ENCODE measurements around the gene RNF149.

Gene RNF149

DNA sequence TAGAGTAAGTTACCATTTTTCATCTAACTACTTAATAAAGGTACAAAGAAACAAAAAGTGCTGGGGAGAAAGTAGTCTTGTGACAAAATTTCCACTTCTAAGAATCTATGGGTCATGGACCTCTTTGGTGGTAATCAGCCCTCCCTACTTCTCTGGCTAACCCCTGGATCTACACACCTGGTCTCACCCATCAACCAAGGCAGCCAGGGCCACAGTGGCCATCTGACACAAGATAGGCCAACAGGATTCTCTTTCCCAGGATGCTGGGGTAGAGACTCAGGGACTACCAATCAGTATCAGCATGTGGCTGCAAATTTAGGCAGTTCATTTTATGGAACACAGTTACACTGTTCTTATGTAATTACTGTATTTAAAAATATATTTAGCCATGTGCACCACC is 17.8 kb downstream of the RNF149 start:
- H3K36me3 ChIP-seq (ENCODE audit: insufficient read depth) = 0 out of 2 replicates have a peak, but pooled peaks cover 7% of the 10 kb centered on the region
- TF ChIP-seq, protein P1, sequence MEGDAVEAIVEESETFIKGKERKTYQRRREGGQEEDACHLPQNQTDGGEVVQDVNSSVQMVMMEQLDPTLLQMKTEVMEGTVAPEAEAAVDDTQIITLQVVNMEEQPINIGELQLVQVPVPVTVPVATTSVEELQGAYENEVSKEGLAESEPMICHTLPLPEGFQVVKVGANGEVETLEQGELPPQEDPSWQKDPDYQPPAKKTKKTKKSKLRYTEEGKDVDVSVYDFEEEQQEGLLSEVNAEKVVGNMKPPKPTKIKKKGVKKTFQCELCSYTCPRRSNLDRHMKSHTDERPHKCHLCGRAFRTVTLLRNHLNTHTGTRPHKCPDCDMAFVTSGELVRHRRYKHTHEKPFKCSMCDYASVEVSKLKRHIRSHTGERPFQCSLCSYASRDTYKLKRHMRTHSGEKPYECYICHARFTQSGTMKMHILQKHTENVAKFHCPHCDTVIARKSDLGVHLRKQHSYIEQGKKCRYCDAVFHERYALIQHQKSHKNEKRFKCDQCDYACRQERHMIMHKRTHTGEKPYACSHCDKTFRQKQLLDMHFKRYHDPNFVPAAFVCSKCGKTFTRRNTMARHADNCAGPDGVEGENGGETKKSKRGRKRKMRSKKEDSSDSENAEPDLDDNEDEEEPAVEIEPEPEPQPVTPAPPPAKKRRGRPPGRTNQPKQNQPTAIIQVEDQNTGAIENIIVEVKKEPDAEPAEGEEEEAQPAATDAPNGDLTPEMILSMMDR (conservative IDR thresholded peaks at IDR 0.05; ENCODE audit: low read depth, low read length) = no peak
- H4K20me1 ChIP-seq (ENCODE audit: insufficient read depth) = no peaks in the 10 kb centered on the region

DNA sequence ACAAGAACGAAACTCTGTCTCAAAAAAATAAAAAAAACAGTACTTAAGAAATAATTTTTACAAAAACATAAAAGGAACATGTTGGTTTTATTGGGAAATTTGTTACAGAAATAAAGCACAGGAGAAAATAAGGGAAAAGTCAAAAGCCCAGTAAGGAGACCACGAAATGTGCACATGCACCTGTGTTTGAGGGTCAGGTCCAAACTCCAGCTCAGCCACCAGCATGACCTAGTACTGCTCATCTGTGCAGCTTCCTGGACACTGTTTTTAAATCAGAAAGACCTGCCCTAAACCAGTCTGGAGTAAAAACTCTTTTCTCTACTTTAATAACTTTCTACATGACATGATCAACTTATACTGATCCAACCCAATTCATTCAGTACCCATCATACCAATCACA is 21.2 kb downstream of the RNF149 start:
- Histone ChIP-seq H3K4me3 (IDR thresholded peaks at IDR 0.05; ENCODE audit: insufficient read depth, low read depth, low read length) (no peak overlapping the region), H3K4me1 (ENCODE audit: low read depth, poor library complexity, severe bottlenecking) (no peaks in the 10 kb centered on the region), H3K27ac (no peak overlapping the region), H3K79me2 (ENCODE audit: insufficient read depth, low read depth) (no peaks in the 10 kb centered on the region), H2AFZ (ENCODE audit: low read depth) (no peak overlapping the region), H4K20me1 (ENCODE audit: insufficient read depth) (no peaks in the 10 kb centered on the region), H3K9ac (no peak overlapping the region), H3K36me3 (ENCODE audit: insufficient read depth) (0 out of 2 replicates have a peak, but pooled peaks cover 7% of the 10 kb centered on the region), H3K27me3 (ENCODE audit: insufficient read depth, low read depth) (no peaks in the 10 kb centered on the region), H3K4me2 (no peak overlapping the region)
- TF ChIP-seq, protein P1 (conservative IDR thresholded peaks at IDR 0.05; ENCODE audit: low read depth, low read length) = no peak

More for the DNA sequence above, 17.8 kb downstream of the RNF149 start:
- Histone ChIP-seq H3K79me2 (ENCODE audit: insufficient read depth, low read depth) (peaks cover 2% of the 10 kb centered on the region; the same call in 1 of the 2 replicates), H3K4me1 (ENCODE audit: low read depth, poor library complexity, severe bottlenecking) (no peaks in the 10 kb centered on the region), H3K27me3 (ENCODE audit: insufficient read depth, low read depth) (no peaks in the 10 kb centered on the region), H3K4me2 (no peak overlapping the region), H3K9ac (no peak overlapping the region), H3K27ac (no peak overlapping the region), H3K4me3 (IDR thresholded peaks at IDR 0.05; ENCODE audit: insufficient read depth, low read depth, low read length) (no peak overlapping the region), H2AFZ (ENCODE audit: low read depth) (no peak overlapping the region)

DNA sequence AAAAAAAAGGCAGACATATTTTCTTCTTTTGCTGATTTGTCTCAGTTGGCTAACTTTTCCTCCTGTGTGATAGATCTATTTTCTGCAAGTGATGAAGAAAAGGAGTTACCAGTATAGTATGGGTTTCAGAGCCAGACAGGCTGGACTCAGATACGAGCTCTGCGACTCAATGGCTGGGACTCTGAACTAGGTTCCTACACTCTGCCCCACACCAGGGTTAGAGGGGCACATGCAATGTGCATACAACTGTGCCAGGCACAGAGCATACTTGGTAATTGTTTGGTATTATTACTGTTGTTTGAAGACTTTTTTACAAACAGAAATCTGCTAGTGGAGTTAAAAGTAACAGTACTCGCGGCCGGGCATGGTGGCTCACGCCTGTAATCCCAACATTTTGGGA is 21.8 kb downstream of the RNF149 start:
- Histone ChIP-seq H3K27me3 (ENCODE audit: insufficient read depth, low read depth) (no peaks in the 10 kb centered on the region), H3K4me2 (no peak overlapping the region), H3K27ac (no peak overlapping the region), H3K9ac (no peak overlapping the region), H3K79me2 (ENCODE audit: insufficient read depth, low read depth) (no peaks in the 10 kb centered on the region), H3K4me3 (IDR thresholded peaks at IDR 0.05; ENCODE audit: insufficient read depth, low read depth, low read length) (no peak overlapping the region), H3K36me3 (ENCODE audit: insufficient read depth) (0 out of 2 replicates have a peak, but pooled peaks cover 7% of the 10 kb centered on the region), H2AFZ (ENCODE audit: low read depth) (no peak overlapping the region), H3K4me1 (ENCODE audit: low read depth, poor library complexity, severe bottlenecking) (no peaks in the 10 kb centered on the region), H4K20me1 (ENCODE audit: insufficient read depth) (no peaks in the 10 kb centered on the region)
- TF ChIP-seq, protein P1 (conservative IDR thresholded peaks at IDR 0.05; ENCODE audit: low read depth, low read length) = no peak

DNA sequence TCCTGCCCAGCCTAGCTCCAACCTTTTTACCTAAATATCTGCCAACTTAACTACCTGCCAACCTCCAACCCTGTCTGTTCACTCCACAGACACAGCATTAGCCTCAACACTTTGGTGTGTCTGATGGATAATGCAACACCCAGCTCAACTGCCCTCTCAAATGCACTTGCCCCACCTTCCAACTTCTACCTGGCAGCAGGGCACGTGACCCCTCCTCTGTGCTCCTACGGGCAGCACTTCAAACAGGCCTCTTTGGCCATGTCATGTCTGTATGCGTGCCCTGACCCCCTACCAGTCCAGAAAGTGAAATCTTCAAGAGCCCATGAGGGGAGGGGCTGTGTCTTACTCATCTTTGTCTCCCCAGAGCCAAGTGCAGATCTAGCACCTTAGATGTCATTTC is 25.5 kb downstream of the RNF149 start:
- H3K27ac ChIP-seq = no peak overlapping the region
- no peak overlapping the region for H3K4me2 ChIP-seq
- H3K9ac ChIP-seq = no peak overlapping the region
- no peak overlapping the region for H3K4me3 ChIP-seq (IDR thresholded peaks at IDR 0.05; ENCODE audit: insufficient read depth, low read depth, low read length)
- no peaks in the 10 kb centered on the region for H3K4me1 ChIP-seq (ENCODE audit: low read depth, poor library complexity, severe bottlenecking)
- no peaks in the 10 kb centered on the region for H3K27me3 ChIP-seq (ENCODE audit: insufficient read depth, low read depth)
- no peak overlapping the region for H2AFZ ChIP-seq (ENCODE audit: low read depth)
- H3K79me2 ChIP-seq (ENCODE audit: insufficient read depth, low read depth) = no peaks in the 10 kb centered on the region
- no peaks in the 10 kb centered on the region for H4K20me1 ChIP-seq (ENCODE audit: insufficient read depth)
- H3K36me3 ChIP-seq (ENCODE audit: insufficient read depth) = 0 out of 2 replicates have a peak, but pooled peaks cover 4% of the 10 kb centered on the region
- TF ChIP-seq, protein P1 (conservative IDR thresholded peaks at IDR 0.05; ENCODE audit: low read depth, low read length) = no peak
